ENCODE measurements around the gene EPB41L4A.
"Not testable (repeated sequence)": the region's sequence is repeated elsewhere in the genome, so short reads cannot be mapped to it uniquely, and the experiment has no call there.

EPB41L4A gene

GRCh38 chr5:112436144-112436543 is 17.1 kb upstream of the EPB41L4A start:
- no peak overlapping the region for H3K27ac ChIP-seq
- TF ChIP-seq CTCF (IDR thresholded peaks at IDR 0.05; ENCODE audit: low read depth, low read length), result no peak
- H3K36me3 ChIP-seq, result no peaks in the 10 kb centered on the region
- no peak for DNase-seq
- H3K4me3 ChIP-seq (ENCODE audit: low read depth, low read length), result no peak overlapping the region
- peaks cover 3% of the 10 kb centered on the region for H3K9me3 ChIP-seq (ENCODE audit: severe bottlenecking)
- no peaks in the 10 kb centered on the region for H3K27me3 ChIP-seq (ENCODE audit: insufficient read depth, low read depth, severe bottlenecking)

- H3K4me3 ChIP-seq (ENCODE audit: low read depth, low read length), result no peak overlapping the region
- no peak for DNase-seq
Measured at GRCh38 chr5:112434641-112435040, 15.6 kb upstream of the EPB41L4A start.

GRCh38 chr5:112426202-112426601 is 7.1 kb upstream of the EPB41L4A start:
- not testable (repeated sequence) for H3K36me3 ChIP-seq; DNase-seq; H3K9me3 ChIP-seq (ENCODE audit: severe bottlenecking); H3K27me3 ChIP-seq (ENCODE audit: insufficient read depth, low read depth, severe bottlenecking); H3K4me3 ChIP-seq (ENCODE audit: low read depth, low read length); H3K27ac ChIP-seq

More at GRCh38 chr5:112434641-112435040, 15.6 kb upstream of the EPB41L4A start:
- Histone ChIP-seq H3K27ac (no peak overlapping the region), H3K9me3 (ENCODE audit: severe bottlenecking) (no peaks in the 10 kb centered on the region), H3K27me3 (ENCODE audit: insufficient read depth, low read depth, severe bottlenecking) (no peaks in the 10 kb centered on the region), H3K36me3 (no peaks in the 10 kb centered on the region)
- TF ChIP-seq CTCF (IDR thresholded peaks at IDR 0.05; ENCODE audit: low read depth, low read length), result no peak

GRCh38 chr5:112419986-112420864 is 1.1 kb upstream of the EPB41L4A start:
- H3K4me3 ChIP-seq (ENCODE audit: low read depth, low read length), result peak overlapping the region; percentile 58
- DNase-seq, result peak; percentile 90
- H3K27me3 ChIP-seq (ENCODE audit: insufficient read depth, low read depth, severe bottlenecking), result peaks cover 22% of the 10 kb centered on the region
- no peak overlapping the region for H3K27ac ChIP-seq
- H3K9me3 ChIP-seq (ENCODE audit: severe bottlenecking), result no peaks in the 10 kb centered on the region
- peak; percentile 96 for TF ChIP-seq CTCF (IDR thresholded peaks at IDR 0.05; ENCODE audit: low read depth, low read length)
- H3K36me3 ChIP-seq, result no peaks in the 10 kb centered on the region

- H3K27me3 ChIP-seq (ENCODE audit: insufficient read depth, low read depth, severe bottlenecking), result peaks cover 22% of the 10 kb centered on the region
- TF ChIP-seq CTCF (IDR thresholded peaks at IDR 0.05; ENCODE audit: low read depth, low read length), result no peak
- no peak overlapping the region for H3K27ac ChIP-seq
- peak overlapping the region; percentile 58 for H3K4me3 ChIP-seq (ENCODE audit: low read depth, low read length)
- DNase-seq, result no peak
- H3K9me3 ChIP-seq (ENCODE audit: severe bottlenecking), result no peaks in the 10 kb centered on the region
- H3K36me3 ChIP-seq, result no peaks in the 10 kb centered on the region
Measured at GRCh38 chr5:112418659-112419163, 366 bp downstream of the EPB41L4A start.

- Histone ChIP-seq H3K36me3 (no peaks in the 10 kb centered on the region), H3K4me3 (ENCODE audit: low read depth, low read length) (no peak overlapping the region), H3K27me3 (ENCODE audit: insufficient read depth, low read depth, severe bottlenecking) (peaks cover 22% of the 10 kb centered on the region), H3K27ac (no peak overlapping the region), H3K9me3 (ENCODE audit: severe bottlenecking) (no peaks in the 10 kb centered on the region)
- TF ChIP-seq CTCF (IDR thresholded peaks at IDR 0.05; ENCODE audit: low read depth, low read length), result no peak
- DNase-seq, result no peak
Measured at GRCh38 chr5:112417931-112418658, 982 bp downstream of the EPB41L4A start.

All from WERI-Rb-1 (cell line).